HepG2 (cell line): ENCODE results near the gene ANKS6. TPM values are rescaled to one million over a fixed set of nuclear protein-coding genes. Genes with fewer than 3 reads are reported as not detected.

Experiments used
- ATAC-seq: fragments of 200-7000 bp; cut with Tn5 transposase; 3 replicates; pipeline ENCODE4 v1.9.1; 2020; ENCODE audit warnings: mild to moderate bottlenecking, moderate library complexity
- BruUV-seq: library from RNA; stranded (reverse); fragments of 400-500 nt; replicated peaks from 2 replicates; lab custom pipeline; 2021; lab: Mats Ljungman, UMichigan
- CTCF ChIA-PET: fragments of 300-600 bp; formaldehyde crosslinking; extraction: SDS; loops from one replicate; lab custom pipeline; 2021; ENCODE audit warnings: low total read pairs, inconsistent platforms, low intra/inter-chr PET ratio; lab: Yijun Ruan, JAX
- POLR2A ChIA-PET: fragments of 350-600 bp; sonication (Branson Sonifier 250); formaldehyde crosslinking; loops from one replicate; lab custom pipeline; 2020; ENCODE audit warnings: antibody characterized with exemption, inconsistent platforms; lab: Yijun Ruan, JAX
- DNase-seq: peaks from one replicate; pipeline ENCODE4 v3.0.0-alpha.2; 2015; ENCODE audit warnings: low spot score
- FAIRE-seq: peaks from 3 replicates; lab custom pipeline; 2011; peaks lifted over from hg19 to GRCh38; lab: Jason Lieb, UNC
- H2AFZ ChIP-seq: one replicate; pipeline ENCODE4 v1.6.1; 2011; ENCODE audit warnings: low read length, inconsistent platforms
- H3K27ac ChIP-seq: fragments of 300-600 bp; 3 replicates; pipeline ENCODE4 v1.8.0; 2011; ENCODE audit warnings: mixed run types, mild to moderate bottlenecking, mixed read lengths, low read length, inconsistent platforms; ENCODE audit not compliant: insufficient read depth; ENCODE audit errors: extremely low read length
- H3K27me3 ChIP-seq, 2 experiments: fragments of 200-600 bp in 1 of 2; 2 replicates in 1 of 2; 3 replicates in 1 of 2; pipeline versions ENCODE4 v1.6.0 to v1.8.0; 2011; ENCODE audit warnings: low read length in 2 of 2, mild to moderate bottlenecking in 2 of 2, moderate library complexity in 2 of 2, inconsistent platforms in 1 of 2; ENCODE audit not compliant: insufficient read depth in 2 of 2, control insufficient read depth in 1 of 2
- H3K36me3 ChIP-seq, 2 experiments: fragments of 200-600 bp in 1 of 2; replicated peaks in 1 of 2; 2 replicates in 1 of 2; 3 replicates in 1 of 2; pipeline versions ENCODE4 v1.5.1 to v1.8.0; 2011; ENCODE audit warnings: low read length in 2 of 2, inconsistent platforms in 1 of 2; ENCODE audit not compliant: insufficient read depth in 2 of 2, control insufficient read depth in 1 of 2
- H3K4me1 ChIP-seq: 2 replicates; pipeline ENCODE4 v1.5.1; 2012; ENCODE audit warnings: low read length, inconsistent platforms; ENCODE audit not compliant: insufficient read depth
- H3K4me2 ChIP-seq: 2 replicates; pipeline ENCODE4 v1.6.0; 2011; ENCODE audit warnings: low read depth, low read length, inconsistent platforms
- H3K4me3 ChIP-seq, 3 experiments: fragments of 200-600 bp in 1 of 3; sonication (generic), shearing (Covaris generic) in 1 of 3; replicated peaks in 1 of 3; 2 replicates each; pipeline ENCODE4 v1.5.1; 2011 to 2016; ENCODE audit warnings: low read length in 3 of 3, inconsistent platforms in 2 of 3, low read depth in 2 of 3, mild to moderate bottlenecking in 2 of 3, control low read depth in 1 of 3, mixed read lengths in 1 of 3; ENCODE audit not compliant: insufficient read depth in 1 of 3
- H3K79me2 ChIP-seq: one replicate; pipeline ENCODE4 v1.6.1; 2011; ENCODE audit warnings: low read length, inconsistent platforms; ENCODE audit not compliant: insufficient read depth
- H3K9ac ChIP-seq: 2 replicates; pipeline ENCODE4 v1.6.0; 2011; ENCODE audit warnings: mild to moderate bottlenecking, low read depth, low read length, inconsistent platforms; ENCODE audit not compliant: insufficient read depth
- H3K9me3 ChIP-seq: 2 replicates; pipeline ENCODE4 v1.5.1; 2012; ENCODE audit warnings: mild to moderate bottlenecking, low read length
- H4K20me1 ChIP-seq: 2 replicates; pipeline ENCODE4 v1.6.0; 2011; ENCODE audit warnings: inconsistent platforms, mild to moderate bottlenecking, low read length, moderate library complexity; ENCODE audit not compliant: insufficient read depth
- GTF2F1 ChIP-seq: fragments of 150-350 bp; IDR thresholded peaks from 2 replicates; pipeline ENCODE4 v1.6.1; 2014; ENCODE audit warnings: low read length
- KDM1A ChIP-seq: IDR thresholded peaks from 2 replicates; pipeline ENCODE4 v1.6.1; 2016; ENCODE audit warnings: missing compliant biosample characterization
- KLF16 ChIP-seq, 2 experiments: sonication (generic) in 1 of 2; formaldehyde crosslinking in 1 of 2; IDR thresholded peaks; 2 replicates each; pipeline versions ENCODE4 v1.6.1 to v1.8.0; 2016 to 2023; ENCODE audit warnings: missing genetic modification reagents in 2 of 2, missing compliant biosample characterization in 1 of 2
- PHF21A ChIP-seq: sonication (generic); formaldehyde crosslinking; IDR thresholded peaks from 2 replicates; pipeline ENCODE4 v1.5.0; 2020; ENCODE audit warnings: mild to moderate bottlenecking, missing genetic modification reagents
- POGZ ChIP-seq: sonication (generic); formaldehyde crosslinking; IDR thresholded peaks from 2 replicates; pipeline ENCODE4 v1.4.0; 2020; ENCODE audit warnings: mild to moderate bottlenecking, missing genetic modification reagents
- TOE1 ChIP-seq: sonication (generic); formaldehyde crosslinking; IDR thresholded peaks from 2 replicates; pipeline ENCODE4 v1.4.0; 2020; ENCODE audit warnings: mild to moderate bottlenecking, missing genetic modification reagents
- ZNF326 ChIP-seq: sonication (generic); formaldehyde crosslinking; IDR thresholded peaks from 2 replicates; pipeline ENCODE4 v1.4.0; 2020; ENCODE audit warnings: missing genetic modification reagents, borderline replicate concordance
- ZNF333 ChIP-seq: sonication (generic); formaldehyde crosslinking; IDR thresholded peaks from 2 replicates; pipeline ENCODE4 v1.4.0; 2020; ENCODE audit warnings: mild to moderate bottlenecking, missing genetic modification reagents, borderline replicate concordance
- ZNF496 ChIP-seq: sonication (generic); formaldehyde crosslinking; IDR thresholded peaks from 2 replicates; pipeline ENCODE4 v1.8.1; 2023; ENCODE audit warnings: mild to moderate bottlenecking, moderate library complexity, missing genetic modification reagents; ENCODE audit not compliant: insufficient replicate concordance
- WGBS: methylation state at CpG from one replicate; pipeline ENCODE4 v1.1.6; 2017; ENCODE audit warnings: low lambda C conversion rate; 5-methylcytosine and 5-hydroxymethylcytosine counted together
- in situ Hi-C: cut with HindIII; loops from 2 replicates; pipeline ENCODE4 v1.10.0; 2017; ENCODE audit warnings: low pct_unique_long_range_greater_than_20kb; ENCODE audit not compliant: extremely low pct_ligation_motif_present
- intact Hi-C: fragments of 100-400 bp; cut with micrococcal nuclease; formaldehyde crosslinking; loops from one replicate; pipeline ENCODE4 v1.10.0; 2022; ENCODE audit not compliant: unreplicated experiment
- polyA plus RNA-seq, 8 experiments: library from polyadenylated mRNA; depleted of rRNA in 3 of 8; stranded (reverse) in 7 of 8; unstranded in 1 of 8; fragments of >200 nt; fragmentation: Illumina TruSeq in 4 of 8; extraction: Trizol in 4 of 8; gene quantifications; 2 replicates each; pipeline versions ENCODE4 v1.2.1 to v1.2.3, GENCODE V29; 2011 to 2016; ENCODE audit warnings: low read depth in 4 of 8, missing spikeins in 1 of 8, mixed read lengths in 1 of 8; ENCODE audit not compliant: insufficient read depth in 1 of 8
- total RNA-seq, 5 experiments: library from RNA; depleted of rRNA; stranded (reverse); fragments of >200 nt; fragmentation: Illumina TruSeq; extraction: Trizol; gene quantifications; 2 replicates each; pipeline ENCODE4 v1.2.3, GENCODE V29; 2016; ENCODE audit warnings: low read depth in 1 of 5
- TF ChIP-seq, protein P1 (sequence below): sonication (generic); formaldehyde crosslinking; IDR thresholded peaks from 2 replicates; pipeline ENCODE4 v1.4.0; 2020; ENCODE audit warnings: missing genetic modification reagents
- TF ChIP-seq, protein P2 (sequence below): sonication (generic); formaldehyde crosslinking; IDR thresholded peaks from 2 replicates; pipeline ENCODE4 v1.5.1; 2020; ENCODE audit warnings: missing genetic modification reagents, mild to moderate bottlenecking, borderline replicate concordance
- TF ChIP-seq, protein P3 (sequence below): sonication (generic); formaldehyde crosslinking; IDR thresholded peaks from 2 replicates; pipeline ENCODE4 v1.5.0; 2020; ENCODE audit warnings: mild to moderate bottlenecking, missing genetic modification reagents

Gene ANKS6
- total and polyA plus RNA-seq, 2 of the 13 experiments (the other 11 are each of a cell fraction or from before 2014, with no cell fraction given): 8.8 to 10.7 TPM

DNA sequence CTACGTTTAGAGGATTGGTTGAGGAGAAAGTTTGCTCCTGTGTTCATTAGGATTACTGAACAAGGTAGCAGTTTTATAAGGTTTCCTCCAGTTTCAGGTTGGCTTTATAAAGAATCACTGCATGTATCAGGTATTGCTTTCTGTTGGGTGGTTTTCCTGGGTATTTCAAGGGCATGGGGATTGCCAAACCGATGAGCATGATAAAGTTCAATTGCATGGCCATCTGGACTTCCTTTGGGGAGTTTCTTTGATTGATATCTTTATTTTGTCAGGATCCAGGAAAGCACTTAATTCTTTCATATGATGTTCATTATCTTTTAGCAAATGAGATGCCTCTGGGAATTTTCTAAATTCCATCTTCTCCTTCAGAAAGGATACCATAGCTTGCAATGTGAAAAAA lies 77.3 kb downstream of the ANKS6 start (continued):
- TF ChIP-seq, protein P1, sequence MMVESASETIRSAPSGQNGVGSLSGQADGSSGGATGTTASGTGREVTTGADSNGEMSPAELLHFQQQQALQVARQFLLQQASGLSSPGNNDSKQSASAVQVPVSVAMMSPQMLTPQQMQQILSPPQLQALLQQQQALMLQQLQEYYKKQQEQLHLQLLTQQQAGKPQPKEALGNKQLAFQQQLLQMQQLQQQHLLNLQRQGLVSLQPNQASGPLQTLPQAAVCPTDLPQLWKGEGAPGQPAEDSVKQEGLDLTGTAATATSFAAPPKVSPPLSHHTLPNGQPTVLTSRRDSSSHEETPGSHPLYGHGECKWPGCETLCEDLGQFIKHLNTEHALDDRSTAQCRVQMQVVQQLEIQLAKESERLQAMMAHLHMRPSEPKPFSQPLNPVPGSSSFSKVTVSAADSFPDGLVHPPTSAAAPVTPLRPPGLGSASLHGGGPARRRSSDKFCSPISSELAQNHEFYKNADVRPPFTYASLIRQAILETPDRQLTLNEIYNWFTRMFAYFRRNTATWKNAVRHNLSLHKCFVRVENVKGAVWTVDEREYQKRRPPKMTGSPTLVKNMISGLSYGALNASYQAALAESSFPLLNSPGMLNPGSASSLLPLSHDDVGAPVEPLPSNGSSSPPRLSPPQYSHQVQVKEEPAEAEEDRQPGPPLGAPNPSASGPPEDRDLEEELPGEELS (CRISPR knock-in tag): no peak
- TF ChIP-seq TOE1 (CRISPR knock-in tag): no peak

DNA sequence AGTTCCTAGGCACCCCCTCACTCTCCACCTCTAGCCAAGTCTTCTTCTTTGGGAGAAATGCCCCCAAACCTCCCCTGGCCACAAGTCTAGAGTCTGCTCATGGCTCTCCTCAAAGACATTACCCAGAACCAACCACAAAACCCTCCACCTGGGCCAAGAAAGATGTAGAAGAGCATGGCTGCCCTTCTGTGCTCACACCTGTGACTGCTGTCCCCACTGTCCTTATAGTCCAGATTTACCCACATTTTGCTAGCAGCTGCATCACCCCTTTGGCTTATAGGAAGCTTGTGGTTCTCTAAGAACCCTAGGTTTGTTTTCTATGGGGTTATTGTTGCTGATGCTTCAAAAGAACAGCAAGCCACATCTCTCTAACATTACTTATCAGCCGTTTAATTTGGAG lies 81.5 kb downstream of the ANKS6 start:
- intact Hi-C loops (no loop called here), in situ Hi-C loops (no loop called here)
- Histone ChIP-seq H2AFZ (no peak overlapping the region), H3K79me2 (no peaks in the 10 kb centered on the region), H3K9ac (no peak overlapping the region), H3K4me2 (no peak overlapping the region), H3K36me3 (no peaks in the 10 kb centered on the region), H3K9me3 (no peaks in the 10 kb centered on the region), H4K20me1 (no peaks in the 10 kb centered on the region), H3K27me3 (peaks cover 0 to 20% of the 10 kb centered on the region in 2 experiments; a peak in 2 of 5 replicates), H3K4me1 (no peaks in the 10 kb centered on the region), H3K27ac (no peak overlapping the region), H3K4me3 (no peak overlapping the region)
- CTCF ChIA-PET: no interaction called here
- DNase-seq (no peak), ATAC-seq (no peak), FAIRE-seq (no peak)
- 0% methylated on average over 1 of the region's 1 CpG for WGBS
- POLR2A ChIA-PET: no interaction called here
- BruUV-seq: no TSS peak
- TF ChIP-seq PHF21A (CRISPR knock-in tag) (no peak), KLF16 (CRISPR knock-in tag; IDR thresholded peaks at IDR 0.05) (no peak), ZNF496 (CRISPR knock-in tag) (no peak), ZNF326 (CRISPR knock-in tag) (no peak), ZNF333 (CRISPR knock-in tag) (no peak), POGZ (CRISPR knock-in tag) (no peak), GTF2F1 (no peak), KDM1A (CRISPR knock-in tag) (no peak)
- TF ChIP-seq, protein P2, sequence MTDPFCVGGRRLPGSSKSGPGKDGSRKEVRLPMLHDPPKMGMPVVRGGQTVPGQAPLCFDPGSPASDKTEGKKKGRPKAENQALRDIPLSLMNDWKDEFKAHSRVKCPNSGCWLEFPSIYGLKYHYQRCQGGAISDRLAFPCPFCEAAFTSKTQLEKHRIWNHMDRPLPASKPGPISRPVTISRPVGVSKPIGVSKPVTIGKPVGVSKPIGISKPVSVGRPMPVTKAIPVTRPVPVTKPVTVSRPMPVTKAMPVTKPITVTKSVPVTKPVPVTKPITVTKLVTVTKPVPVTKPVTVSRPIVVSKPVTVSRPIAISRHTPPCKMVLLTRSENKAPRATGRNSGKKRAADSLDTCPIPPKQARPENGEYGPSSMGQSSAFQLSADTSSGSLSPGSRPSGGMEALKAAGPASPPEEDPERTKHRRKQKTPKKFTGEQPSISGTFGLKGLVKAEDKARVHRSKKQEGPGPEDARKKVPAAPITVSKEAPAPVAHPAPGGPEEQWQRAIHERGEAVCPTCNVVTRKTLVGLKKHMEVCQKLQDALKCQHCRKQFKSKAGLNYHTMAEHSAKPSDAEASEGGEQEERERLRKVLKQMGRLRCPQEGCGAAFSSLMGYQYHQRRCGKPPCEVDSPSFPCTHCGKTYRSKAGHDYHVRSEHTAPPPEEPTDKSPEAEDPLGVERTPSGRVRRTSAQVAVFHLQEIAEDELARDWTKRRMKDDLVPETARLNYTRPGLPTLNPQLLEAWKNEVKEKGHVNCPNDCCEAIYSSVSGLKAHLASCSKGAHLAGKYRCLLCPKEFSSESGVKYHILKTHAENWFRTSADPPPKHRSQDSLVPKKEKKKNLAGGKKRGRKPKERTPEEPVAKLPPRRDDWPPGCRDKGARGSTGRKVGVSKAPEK (CRISPR knock-in tag): no peak
- TF ChIP-seq, protein P3, sequence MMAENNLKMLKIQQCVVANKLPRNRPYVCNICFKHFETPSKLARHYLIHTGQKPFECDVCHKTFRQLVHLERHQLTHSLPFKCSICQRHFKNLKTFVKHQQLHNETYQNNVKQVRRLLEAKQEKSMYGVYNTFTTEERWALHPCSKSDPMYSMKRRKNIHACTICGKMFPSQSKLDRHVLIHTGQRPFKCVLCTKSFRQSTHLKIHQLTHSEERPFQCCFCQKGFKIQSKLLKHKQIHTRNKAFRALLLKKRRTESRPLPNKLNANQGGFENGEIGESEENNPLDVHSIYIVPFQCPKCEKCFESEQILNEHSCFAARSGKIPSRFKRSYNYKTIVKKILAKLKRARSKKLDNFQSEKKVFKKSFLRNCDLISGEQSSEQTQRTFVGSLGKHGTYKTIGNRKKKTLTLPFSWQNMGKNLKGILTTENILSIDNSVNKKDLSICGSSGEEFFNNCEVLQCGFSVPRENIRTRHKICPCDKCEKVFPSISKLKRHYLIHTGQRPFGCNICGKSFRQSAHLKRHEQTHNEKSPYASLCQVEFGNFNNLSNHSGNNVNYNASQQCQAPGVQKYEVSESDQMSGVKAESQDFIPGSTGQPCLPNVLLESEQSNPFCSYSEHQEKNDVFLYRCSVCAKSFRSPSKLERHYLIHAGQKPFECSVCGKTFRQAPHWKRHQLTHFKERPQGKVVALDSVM (CRISPR knock-in tag): no peak
